K562 (cell line): ENCODE results near the gene NR1I3. TPM values are rescaled to one million over a fixed set of nuclear protein-coding genes. Genes with fewer than 3 reads are reported as not detected.

Experiments used
- ATAC-seq: fragments of 200-7000 bp; cut with Tn5 transposase; 3 replicates; pipeline ENCODE4 v1.9.1; 2020; ENCODE audit warnings: moderate library complexity
- BruUV-seq: library from RNA; stranded (reverse); fragments of 400-500 nt; replicated peaks from 2 replicates; lab custom pipeline; 2021; lab: Mats Ljungman, UMichigan
- CTCF ChIA-PET: fragments of 300-600 bp; formaldehyde crosslinking; extraction: SDS; loops from one replicate; lab custom pipeline; 2021; ENCODE audit warnings: low intra/inter-chr PET ratio; lab: Yijun Ruan, JAX
- POLR2A ChIA-PET: fragments of 300-600, 350-650 bp; sonication (Branson Sonifier 250); formaldehyde crosslinking; extraction: SDS; loops from one replicate; lab custom pipeline; 2021; ENCODE audit warnings: antibody characterized with exemption, inconsistent platforms; lab: Yijun Ruan, JAX
- DNase-seq, 4 experiments: peaks; one replicate each; pipeline versions ENCODE4 v3.0.0 to v3.0.0-alpha.2; 2011 to 2018; ENCODE audit warnings: low spot score in 3 of 4, mixed read lengths in 3 of 4; ENCODE audit errors: extremely low read depth in 1 of 4
- FAIRE-seq: peaks from 2 replicates; lab custom pipeline; 2011; peaks lifted over from hg19 to GRCh38; lab: Jason Lieb, UNC
- H2AFZ ChIP-seq: 2 replicates; pipeline ENCODE4 v1.6.0; 2011; ENCODE audit warnings: low read depth, low read length, control low read depth, inconsistent platforms
- H3K27ac ChIP-seq: fragments of 200-600 bp; 3 replicates; pipeline ENCODE4 v1.8.0; 2011; ENCODE audit warnings: low read depth, mild to moderate bottlenecking, control low read depth, inconsistent platforms, low read length, moderate library complexity, mixed read lengths; ENCODE audit errors: extremely low read depth
- H3K27me3 ChIP-seq, 2 experiments: fragments of 300-600 bp in 1 of 2; 2 replicates in 1 of 2; 3 replicates in 1 of 2; pipeline versions ENCODE4 v1.6.0 to v1.8.0; 2011; ENCODE audit warnings: inconsistent platforms in 2 of 2, low read length in 2 of 2, mild to moderate bottlenecking in 1 of 2, mixed read lengths in 1 of 2, moderate library complexity in 1 of 2; ENCODE audit not compliant: control insufficient read depth in 2 of 2, insufficient read depth in 2 of 2
- H3K36me3 ChIP-seq: fragments of 300-600 bp; 3 replicates; pipeline ENCODE4 v1.8.0; 2011; ENCODE audit warnings: mild to moderate bottlenecking, low read length, inconsistent platforms; ENCODE audit not compliant: control insufficient read depth, insufficient read depth
- H3K4me1 ChIP-seq, 2 experiments: fragments of 200-600 bp in 1 of 2; replicated peaks in 1 of 2; 2 replicates in 1 of 2; 3 replicates in 1 of 2; pipeline versions ENCODE4 v1.5.1 to v1.8.0; 2011; ENCODE audit warnings: inconsistent platforms in 2 of 2, low read length in 2 of 2, mild to moderate bottlenecking in 1 of 2, mixed read lengths in 1 of 2, moderate library complexity in 1 of 2; ENCODE audit not compliant: control insufficient read depth in 2 of 2, insufficient read depth in 2 of 2
- H3K4me2 ChIP-seq: 2 replicates; pipeline ENCODE4 v1.6.1; 2011; ENCODE audit warnings: low read length, control low read depth, inconsistent platforms, mixed read lengths; ENCODE audit not compliant: insufficient read depth
- H3K4me3 ChIP-seq: fragments of 200-600 bp; sonication (generic), shearing (Covaris generic); 2 replicates; pipeline ENCODE4 v1.5.1; 2016; ENCODE audit warnings: control low read depth, inconsistent platforms
- H3K79me2 ChIP-seq: fragments of 200-600 bp; 3 replicates; pipeline ENCODE4 v1.8.0; 2011; ENCODE audit warnings: low read length, inconsistent platforms; ENCODE audit not compliant: control insufficient read depth, insufficient read depth
- H3K9ac ChIP-seq, 2 experiments: 2 replicates each; pipeline versions ENCODE4 v1.6.0 to v1.6.1; 2011; ENCODE audit warnings: low read depth in 2 of 2, low read length in 2 of 2, control low read depth in 1 of 2, inconsistent platforms in 1 of 2, mild to moderate bottlenecking in 1 of 2, mixed read lengths in 1 of 2; ENCODE audit not compliant: insufficient read depth in 1 of 2
- H3K9me1 ChIP-seq: one replicate; pipeline ENCODE4 v1.6.0; 2011; ENCODE audit warnings: inconsistent platforms, mild to moderate bottlenecking, low read length, moderate library complexity; ENCODE audit not compliant: control insufficient read depth, insufficient read depth
- H3K9me3 ChIP-seq: replicated peaks from 2 replicates; pipeline ENCODE4 v1.5.1; 2011; ENCODE audit warnings: low read depth, low read length, inconsistent platforms; ENCODE audit not compliant: control insufficient read depth, insufficient read depth
- H4K20me1 ChIP-seq: replicated peaks from 2 replicates; pipeline ENCODE4 v1.6.1; 2011; ENCODE audit warnings: low read length, inconsistent platforms, mixed read lengths; ENCODE audit not compliant: control insufficient read depth, insufficient read depth
- CREM ChIP-seq: IDR thresholded peaks from 2 replicates; pipeline ENCODE4 v1.6.1; 2014; ENCODE audit warnings: antibody characterized with exemption, low read depth
- HINFP ChIP-seq: fragments of 450-650 bp; conservative IDR thresholded peaks from 2 replicates; pipeline ENCODE4 v1.6.1; 2016; ENCODE audit warnings: missing genetic modification characterization, low read depth, mild to moderate bottlenecking, control low read depth, missing compliant biosample characterization
- IRF9 ChIP-seq: fragments of 450-650 bp; IDR thresholded peaks from 2 replicates; pipeline ENCODE4 v1.6.1; 2016; ENCODE audit warnings: missing biosample characterization, missing genetic modification characterization
- NCOA1 ChIP-seq: fragments of 450-650 bp; IDR thresholded peaks from 2 replicates; pipeline ENCODE4 v1.6.1; 2016; ENCODE audit warnings: low read depth
- STAT5A ChIP-seq: IDR thresholded peaks from 2 replicates; pipeline ENCODE4 v1.6.1; 2012; ENCODE audit warnings: low read length, inconsistent platforms, borderline replicate concordance
- TBP ChIP-seq: optimal IDR thresholded peaks from 2 replicates; pipeline ENCODE3; 2011; ENCODE audit warnings: low read depth, low read length, improper control_type of control experiment
- ZNF76 ChIP-seq: fragments of 250-450 bp; sonication (Bioruptor Pico); IDR thresholded peaks from 2 replicates; pipeline ENCODE4 v1.4.0; 2020; ENCODE audit warnings: mild to moderate bottlenecking, moderate library complexity, borderline replicate concordance
- ZNF764 ChIP-seq: fragments of 250-450 bp; sonication (Bioruptor Pico); IDR thresholded peaks from 2 replicates; pipeline ENCODE4 v1.4.0; 2020; ENCODE audit warnings: low read depth, mild to moderate bottlenecking, moderate library complexity
- WGBS: fragments of 100-300 bp; shearing (Covaris generic); methylation state at CpG from one replicate; pipeline ENCODE4 v1.1.6; 2016; ENCODE audit warnings: low coverage, mixed read lengths; ENCODE audit not compliant: insufficient coverage; ENCODE audit errors: missing lambda C conversion rate; 5-methylcytosine and 5-hydroxymethylcytosine counted together
- in situ Hi-C: fragments of 300-500 bp; cut with MboI; formaldehyde crosslinking; loops from 4 replicates; pipeline ENCODE4 v1.15.0; 2018; ENCODE audit warnings: inconsistent platforms, mixed read lengths
- intact Hi-C: fragments of 100-400 bp; cut with micrococcal nuclease; formaldehyde crosslinking; loops from 2 replicates; pipeline ENCODE4 v1.14.2; 2022
- polyA plus RNA-seq, 8 experiments: library from polyadenylated mRNA; depleted of rRNA in 4 of 8; stranded (reverse) in 5 of 8; unstranded in 3 of 8; fragments of >200 nt; fragmentation: Nextera tagmentation in 2 of 8; fragmentation: Illumina TruSeq in 1 of 8; extraction: Ambion mirVana in 2 of 8; extraction: Trizol in 1 of 8; gene quantifications; 2 replicates each; pipeline versions ENCODE4 v1.2.1 to v1.2.3, GENCODE V29; 2011 to 2014; ENCODE audit warnings: inconsistent platforms in 1 of 8, missing spikeins in 1 of 8
- total RNA-seq, 7 experiments: library from RNA; depleted of rRNA in 6 of 7; stranded (reverse); fragments of >200 nt in 6 of 7; fragmentation: Illumina TruSeq in 2 of 7; extraction: Trizol in 2 of 7; gene quantifications; 2 replicates each; pipeline versions ENCODE4 v1.2.1 to v1.2.3, GENCODE V29; 2011 to 2021; ENCODE audit warnings: low replicate concordance in 1 of 7

NR1I3 gene
- total and polyA plus RNA-seq, 9 of the 15 experiments (the other 6 are each of a cell fraction or from before 2014, with no cell fraction given): 0.11 TPM; not detected in 8

DNA sequence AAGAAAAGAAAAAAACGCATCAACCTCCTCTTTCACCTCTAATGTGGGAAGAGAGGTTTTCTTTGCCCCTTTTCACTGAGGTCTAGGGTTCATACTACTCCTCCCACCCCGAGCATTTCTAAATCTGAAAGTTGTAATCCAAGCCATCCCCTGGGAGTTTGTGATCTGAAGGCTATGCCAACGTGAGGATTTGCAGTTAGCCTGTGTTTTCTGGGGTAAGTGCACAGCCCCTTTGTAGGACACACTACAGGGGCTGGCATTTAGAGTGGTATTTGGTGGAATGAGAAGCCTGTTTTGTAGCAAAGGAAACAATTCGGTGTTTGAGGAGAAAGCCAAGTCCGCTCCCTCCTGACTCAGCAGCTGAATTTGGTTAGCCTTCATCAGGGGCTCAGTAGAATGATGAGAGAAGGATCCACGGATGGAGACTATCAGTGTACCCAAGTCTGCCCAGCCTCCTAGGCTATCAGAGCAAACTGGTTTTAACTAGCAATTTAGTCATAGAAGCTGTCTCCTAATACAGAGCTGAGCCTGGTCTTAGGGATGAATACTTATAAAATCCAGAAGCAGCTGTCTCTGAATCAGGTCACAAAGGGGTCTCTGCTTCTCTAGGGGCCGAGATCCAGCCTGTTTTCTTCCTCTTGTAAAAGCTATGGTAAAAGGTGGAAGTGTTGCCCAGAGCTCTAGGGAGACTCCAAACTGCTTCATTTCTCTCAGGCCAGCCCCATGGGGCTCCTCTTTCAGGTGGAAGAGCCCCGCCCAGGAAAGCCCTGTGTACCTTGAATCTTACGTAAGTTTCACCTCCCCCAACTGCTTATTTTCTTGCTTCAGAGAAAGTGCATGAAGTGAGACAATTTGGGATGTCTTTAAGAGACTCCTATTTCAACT lies 22.6 kb upstream of the NR1I3 start:
- no peaks in the 10 kb centered on the region for H4K20me1 ChIP-seq
- intact Hi-C loops (no loop called here), in situ Hi-C loops (no loop called here)
- 0% methylated on average over 9 of the region's 9 CpGs for WGBS
- CTCF ChIA-PET: no interaction called here
- H3K36me3 ChIP-seq: no peaks in the 10 kb centered on the region
- POLR2A ChIA-PET: interaction anchor here (0.6 to 2.1 kb wide), 6 partner anchors 10 to 32 kb away, joined by 3 to 6 read pairs (median 4); no protein-coding TSS in a partner anchor
- no peak for DNase-seq
- no peak overlapping the region for H3K4me2 ChIP-seq
- H3K9me3 ChIP-seq: peaks cover 2% of the 10 kb centered on the region; the same call in 1 of the 2 replicates
- H3K9ac ChIP-seq: no peak overlapping the region
- H3K4me3 ChIP-seq: no peak overlapping the region
- no peak overlapping the region for H2AFZ ChIP-seq
- peaks cover 0 to 7% of the 10 kb centered on the region in 2 experiments; a peak in 3 of 5 replicates for H3K4me1 ChIP-seq
- H3K79me2 ChIP-seq: no peaks in the 10 kb centered on the region
- BruUV-seq: no TSS peak
- TF ChIP-seq IRF9 (tag): no peak
- H3K27me3 ChIP-seq: peaks cover 33 to 39% of the 10 kb centered on the region in 2 experiments; a peak in 4 of 5 replicates
- H3K27ac ChIP-seq: no peak overlapping the region
- no peak for FAIRE-seq
- H3K9me1 ChIP-seq: no peaks in the 10 kb centered on the region
- no peak for ATAC-seq

GRCh38 chr1:161259765-161260164 lies 21.8 kb upstream of the NR1I3 start:
- no peaks in the 10 kb centered on the region for H4K20me1 ChIP-seq
- peaks cover 0 to 7% of the 10 kb centered on the region in 2 experiments; a peak in 3 of 5 replicates for H3K4me1 ChIP-seq
- H3K36me3 ChIP-seq: no peaks in the 10 kb centered on the region
- FAIRE-seq (no peak), ATAC-seq (no peak), DNase-seq (no peak)
- no peak overlapping the region for H2AFZ ChIP-seq
- in situ Hi-C loops (no loop called here), intact Hi-C loops (no loop called here)
- POLR2A ChIA-PET: interaction anchor here (0.9 to 2.1 kb wide), 4 partner anchors 10 to 14 kb away, joined by 3 to 6 read pairs (median 4); no protein-coding TSS in a partner anchor
- no peaks in the 10 kb centered on the region for H3K79me2 ChIP-seq
- no peak overlapping the region for H3K27ac ChIP-seq
- CTCF ChIA-PET: no interaction called here
- TF ChIP-seq NCOA1 (no peak), HINFP (tag) (no peak), CREM (no peak), TBP (no peak), STAT5A (no peak), ZNF76 (CRISPR knock-in tag) (no peak), ZNF764 (no peak)
- BruUV-seq: no TSS peak
- no peak overlapping the region for H3K4me2 ChIP-seq
- H3K4me3 ChIP-seq: no peak overlapping the region
- 6% methylated on average over 1 of the region's 1 CpG for WGBS
- peaks cover 30 to 35% of the 10 kb centered on the region in 2 experiments; a peak in 4 of 5 replicates for H3K27me3 ChIP-seq
- H3K9me1 ChIP-seq: no peaks in the 10 kb centered on the region
- H3K9ac ChIP-seq: no peak overlapping the region
- peaks cover 2% of the 10 kb centered on the region; the same call in 1 of the 2 replicates for H3K9me3 ChIP-seq
